Neural progenitor cell (in vitro differentiated cells): Measurements from ENCODE around the gene PCLAF.

ENCODE experiments used
- CTCF ChIP-seq: fragments of 200-600 bp; sonication (generic); IDR thresholded peaks from 2 replicates; pipeline ENCODE4 v1.5.1; 2017; ENCODE audit warnings: antibody characterized with exemption, mild to moderate bottlenecking
- EZH2 ChIP-seq: fragments of 200-600 bp; sonication (generic); IDR thresholded peaks from 2 replicates; pipeline ENCODE4 v1.6.1; 2017; ENCODE audit warnings: antibody characterized with exemption, mild to moderate bottlenecking, moderate library complexity
- EZH2phosphoT487 ChIP-seq: fragments of 200-600 bp; sonication (generic); IDR thresholded peaks from 2 replicates; pipeline ENCODE4 v1.6.1; 2017; ENCODE audit warnings: antibody characterized with exemption

DNA sequence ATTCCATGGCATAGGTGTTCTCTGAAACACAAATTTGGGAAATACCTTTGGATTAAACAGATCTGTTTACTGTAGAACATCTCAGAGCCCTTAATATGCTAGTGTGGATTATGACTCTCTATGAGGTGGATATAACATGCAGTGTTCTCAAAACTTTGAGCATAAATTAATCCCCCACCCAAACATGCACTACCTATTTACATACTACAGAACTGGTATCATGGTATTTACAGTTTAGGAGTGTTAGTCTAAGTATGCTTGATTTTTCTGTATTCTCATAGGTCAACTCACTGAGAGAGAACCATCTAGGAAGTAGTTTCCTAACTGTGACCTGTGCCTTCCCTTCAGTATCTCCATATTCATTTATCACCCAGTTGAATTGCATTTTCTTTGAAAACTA is 48.2 kb upstream of the PCLAF start:
- TF ChIP-seq CTCF: no peak
- no peak for TF ChIP-seq EZH2phosphoT487
- no peak for TF ChIP-seq EZH2
